Activated naive CD4-positive, alpha-beta T cell treated with anti-CD3 and anti-CD28 coated beads, Interleukin-2, amount 50 U/mL, for 16 hours (primary cell): ENCODE results near the gene MLKL.
"Not testable (repeated sequence)": the region's sequence is repeated elsewhere in the genome, so short reads cannot be mapped to it uniquely, and the experiment has no call there.

Experiments used
- DNase-seq: peaks from one replicate; pipeline ENCODE4 v3.0.0-alpha.2; 2020

The MLKL gene

DNA sequence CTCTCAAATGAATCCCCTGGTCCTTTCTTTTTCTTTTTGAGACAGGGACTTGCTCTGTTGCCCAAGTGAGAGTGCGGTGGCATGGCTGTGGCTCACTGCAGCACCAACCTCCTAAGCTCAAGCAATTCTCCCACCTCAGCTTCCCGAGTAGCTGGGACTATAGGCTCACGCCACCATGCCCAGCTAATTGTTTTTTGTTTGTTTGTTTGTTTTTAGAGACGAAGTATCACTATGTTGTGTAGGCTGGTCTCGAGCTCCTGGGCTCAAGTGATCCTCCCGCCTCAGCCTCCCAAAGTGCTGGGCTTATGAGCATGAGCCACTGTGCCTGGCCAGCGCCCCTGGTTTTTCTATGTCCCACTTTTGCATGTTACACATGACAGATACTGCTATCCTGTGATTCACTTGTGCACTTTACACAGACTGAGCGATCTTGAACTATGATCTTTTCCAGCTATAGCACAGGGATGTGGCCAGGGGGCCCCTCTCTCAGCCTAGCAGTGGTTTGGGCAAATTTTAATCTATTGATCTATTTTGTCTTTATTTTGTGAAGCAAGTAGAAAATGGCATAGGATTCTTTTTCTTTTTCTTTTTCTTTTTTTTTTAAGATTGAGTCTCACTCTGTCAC lies 31.3 kb upstream of the MLKL start:
- no peak for DNase-seq

DNA sequence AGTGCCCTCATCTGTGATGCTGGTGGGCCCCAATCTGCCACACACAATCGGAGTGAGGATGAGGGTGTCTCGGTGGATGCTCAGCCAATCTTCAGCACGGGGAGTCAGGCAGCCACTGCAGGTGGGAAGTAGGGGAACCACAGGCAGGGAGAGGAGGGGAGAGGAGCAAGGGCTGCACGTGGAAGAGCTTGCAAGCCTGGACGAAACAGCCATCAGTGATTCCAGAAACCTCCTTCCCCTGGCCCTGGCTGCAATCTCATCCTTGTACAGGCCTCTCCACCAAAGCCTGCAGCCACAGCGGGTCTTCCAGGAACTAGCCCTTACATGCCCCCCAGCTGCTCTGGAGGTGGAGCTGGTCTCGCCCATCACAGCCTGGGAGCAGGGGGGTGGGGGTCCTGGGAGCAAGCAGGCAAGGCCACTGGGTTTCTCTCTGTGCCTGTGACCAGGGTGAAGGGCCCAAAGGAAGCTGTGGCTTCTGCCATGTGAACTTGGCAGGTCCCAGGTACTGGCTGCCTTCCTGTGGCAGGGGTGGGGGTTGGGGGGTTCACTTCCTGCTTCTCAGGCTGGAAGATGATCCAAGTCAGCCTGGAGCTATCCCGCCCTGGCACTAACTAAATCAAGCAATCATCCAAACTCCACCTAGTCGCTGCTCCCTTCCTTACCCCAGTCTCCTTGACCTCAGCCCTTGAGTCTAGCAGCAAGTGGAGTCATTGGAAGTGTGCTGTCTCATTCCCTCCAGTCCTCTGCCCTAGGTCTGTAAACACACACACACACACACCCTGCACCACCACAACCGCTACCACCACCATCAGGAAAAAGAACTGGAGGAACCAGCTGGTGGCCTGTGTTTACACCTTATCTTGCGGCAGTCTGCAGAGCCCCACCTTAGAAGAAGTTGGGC lies 29.4 kb upstream of the MLKL start:
- DNase-seq, result no peak

DNA sequence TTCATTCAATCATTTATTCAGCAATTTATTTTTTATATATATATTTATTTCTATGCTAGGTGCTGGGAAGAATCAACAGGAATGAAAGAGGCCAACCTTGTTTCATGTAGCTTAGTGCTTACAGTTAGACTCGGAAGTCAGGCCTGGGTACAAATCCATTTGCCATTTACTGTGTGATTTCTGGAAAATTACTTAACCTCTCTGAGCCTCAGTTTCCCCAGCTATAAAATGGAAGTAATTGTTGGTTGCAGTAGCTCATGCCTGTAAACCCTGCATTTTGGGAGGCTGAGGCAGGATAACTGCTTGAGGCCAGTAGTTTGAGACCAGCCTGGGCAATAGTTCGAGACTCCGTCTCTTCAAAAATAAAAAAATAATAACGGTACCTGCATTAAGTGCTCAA lies 27.2 kb upstream of the MLKL start:
- DNase-seq, result no peak

DNA sequence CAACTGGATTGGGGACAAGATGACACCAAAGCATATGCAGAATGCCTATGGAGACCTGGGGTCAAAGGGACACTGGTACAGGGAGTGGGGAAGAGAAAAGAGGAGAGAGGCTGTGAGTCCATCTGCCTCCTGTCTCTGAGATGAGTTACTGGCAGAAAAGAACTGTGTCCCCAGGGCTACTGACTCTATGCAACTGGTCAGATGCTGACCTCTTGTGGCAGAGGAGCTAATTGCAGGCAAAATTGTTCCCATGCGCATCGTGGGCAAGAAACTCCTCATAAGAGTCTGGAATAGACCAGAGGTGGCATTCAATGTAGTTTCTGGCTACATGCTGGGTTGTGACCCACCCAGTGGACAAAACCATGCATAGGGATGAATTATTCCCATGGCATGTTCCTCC lies 26.1 kb upstream of the MLKL start:
- no peak for DNase-seq

DNA sequence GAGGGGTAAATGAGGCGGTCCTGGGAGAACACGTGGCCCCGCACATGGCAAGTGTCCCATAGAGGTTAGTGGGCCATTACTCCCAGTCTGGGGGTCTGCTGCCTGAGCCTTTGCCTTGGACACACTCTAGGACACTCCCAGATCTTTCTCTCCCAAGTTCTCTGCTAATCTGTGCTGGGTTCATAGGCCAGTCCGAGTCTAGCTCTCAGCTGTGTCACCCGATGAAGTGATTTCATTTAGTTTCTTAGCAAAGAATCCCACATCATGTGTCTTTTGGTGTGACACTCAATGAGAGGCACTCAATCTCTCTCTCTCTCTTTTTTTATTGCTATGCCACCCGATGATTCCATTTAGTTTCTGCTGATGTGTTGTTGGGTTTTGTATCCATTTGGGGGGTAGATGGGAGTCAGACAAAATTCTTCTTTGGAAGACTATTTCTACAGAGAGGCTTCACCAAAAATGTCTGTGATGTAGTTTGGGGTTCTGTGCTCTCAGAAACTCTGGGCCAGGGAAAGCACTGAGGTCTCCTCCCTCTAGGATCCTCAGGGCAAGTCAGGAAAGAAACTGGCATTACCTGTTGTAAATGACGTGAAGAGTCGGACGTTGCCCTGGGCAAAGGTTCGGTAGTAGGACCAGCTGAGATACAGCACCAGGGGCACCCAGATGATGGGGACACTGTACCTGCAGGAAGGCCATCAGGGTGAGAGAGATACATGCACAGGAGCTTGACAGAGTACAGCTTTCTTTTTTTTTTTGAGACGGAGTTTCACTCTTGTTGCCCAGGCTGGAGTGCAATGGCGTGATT lies 25.2 kb upstream of the MLKL start:
- DNase-seq, result no peak

DNA sequence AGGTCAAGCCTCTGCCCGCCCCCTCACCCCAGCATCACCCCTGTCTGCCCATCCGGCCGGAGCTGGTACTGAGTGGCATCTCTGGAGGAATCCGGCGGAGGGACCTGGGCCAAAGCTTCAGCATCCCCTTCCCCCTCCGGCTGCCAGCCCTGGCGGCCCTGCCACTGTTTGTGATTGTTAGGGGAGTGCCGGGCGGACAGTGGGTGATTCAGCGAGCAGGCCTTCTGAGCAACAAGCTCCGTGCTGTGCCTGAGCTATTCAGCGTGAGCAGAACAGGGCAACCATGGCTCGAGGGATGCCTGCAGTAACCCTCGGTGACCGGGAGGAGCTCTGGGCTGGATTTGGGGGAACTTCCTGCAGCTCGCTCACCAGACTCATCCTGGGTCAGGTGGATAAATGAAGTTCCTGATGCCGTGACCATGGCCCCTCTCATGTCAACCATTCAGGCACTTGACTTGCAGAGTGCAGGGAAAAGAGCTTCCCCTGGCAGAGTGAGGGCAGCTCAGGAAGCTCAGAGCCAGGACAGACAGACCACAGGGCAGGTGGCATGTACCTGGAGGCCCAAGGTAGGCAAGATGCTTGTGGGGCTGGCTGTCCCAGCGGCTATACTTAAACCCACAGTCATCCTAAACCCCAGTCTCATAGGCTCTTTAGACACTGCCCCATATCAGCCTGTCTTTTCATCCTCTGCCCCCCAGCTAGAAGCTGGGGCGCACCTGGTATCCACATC lies 24.3 kb upstream of the MLKL start:
- DNase-seq, result no peak

DNA sequence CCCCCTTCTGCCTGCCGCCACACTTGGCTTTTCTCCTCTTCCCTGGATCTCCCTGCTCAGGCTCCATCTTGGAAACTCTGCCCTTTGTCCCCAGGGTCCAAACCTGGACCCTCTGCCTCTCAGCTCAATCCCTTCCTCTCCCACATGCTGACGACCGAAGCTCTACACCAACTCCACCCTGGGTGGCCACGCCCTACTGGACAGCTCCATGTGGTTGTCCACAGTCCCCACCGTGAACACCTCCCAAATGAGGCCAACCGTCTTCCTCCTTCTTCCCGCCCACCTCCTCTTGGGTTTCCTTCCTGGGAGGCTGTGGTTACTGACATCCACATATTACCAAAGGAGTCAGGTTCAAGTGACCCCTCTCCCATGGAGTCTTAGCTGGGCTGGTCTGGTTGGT lies 22.6 kb upstream of the MLKL start:
- no peak for DNase-seq

DNA sequence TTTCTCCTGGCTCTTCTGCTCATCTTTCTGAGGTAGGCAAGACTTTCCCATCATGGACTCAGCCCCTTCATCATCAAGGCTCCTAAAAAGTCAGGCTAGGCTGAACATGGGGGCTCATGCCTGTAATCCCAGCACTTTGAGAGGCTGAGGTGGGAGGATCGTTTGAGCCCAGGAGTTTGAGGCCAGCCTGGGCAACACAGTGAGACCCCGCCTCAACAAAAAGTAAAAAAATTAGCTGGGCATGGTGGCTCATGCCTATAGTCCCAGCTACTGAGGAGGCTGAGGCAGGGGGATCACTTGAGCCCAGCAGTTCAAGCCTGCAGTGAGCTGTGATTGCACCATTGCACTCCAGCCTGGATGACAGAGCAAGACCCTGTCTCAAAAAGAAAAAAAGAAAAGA lies 21.5 kb upstream of the MLKL start:
- DNase-seq, result not testable (repeated sequence)

DNA sequence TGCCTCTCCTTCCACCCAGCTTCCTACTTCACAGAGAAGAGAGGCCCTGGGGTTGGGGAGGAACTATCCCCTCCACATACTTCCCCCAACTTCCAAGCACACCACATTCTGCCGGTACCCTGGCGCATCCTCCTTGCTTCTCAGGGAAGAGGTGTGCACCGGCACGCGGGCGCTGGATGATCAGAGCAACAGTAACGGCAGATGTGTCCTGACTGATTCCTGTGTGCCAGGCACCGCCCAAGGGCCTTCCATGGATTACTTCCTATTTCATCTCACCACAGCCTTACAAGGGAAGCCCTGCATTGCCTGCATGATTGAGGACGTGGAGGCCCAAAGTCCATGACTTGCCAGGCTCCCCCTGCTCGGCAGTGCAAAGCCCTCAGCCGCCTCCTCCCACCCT lies 21.1 kb upstream of the MLKL start:
- no peak for DNase-seq

DNA sequence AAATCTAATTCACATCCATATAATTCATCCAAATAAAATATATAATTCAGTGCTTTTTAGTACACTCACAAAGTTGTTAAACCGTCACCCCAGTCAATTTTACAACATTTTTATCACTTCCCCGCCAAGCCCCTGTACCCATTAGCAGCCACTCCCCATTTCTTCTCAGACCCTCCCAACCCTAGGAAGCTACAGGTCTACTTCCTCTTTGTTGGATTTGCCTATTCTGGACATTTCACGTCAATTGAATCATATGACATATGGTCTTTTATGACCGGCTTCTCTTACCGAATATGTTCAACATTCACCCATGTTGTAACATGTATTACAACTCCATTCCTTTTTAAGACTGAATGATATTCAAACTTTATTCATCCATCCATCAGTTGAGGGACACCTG lies 19.9 kb upstream of the MLKL start:
- no peak for DNase-seq

DNA sequence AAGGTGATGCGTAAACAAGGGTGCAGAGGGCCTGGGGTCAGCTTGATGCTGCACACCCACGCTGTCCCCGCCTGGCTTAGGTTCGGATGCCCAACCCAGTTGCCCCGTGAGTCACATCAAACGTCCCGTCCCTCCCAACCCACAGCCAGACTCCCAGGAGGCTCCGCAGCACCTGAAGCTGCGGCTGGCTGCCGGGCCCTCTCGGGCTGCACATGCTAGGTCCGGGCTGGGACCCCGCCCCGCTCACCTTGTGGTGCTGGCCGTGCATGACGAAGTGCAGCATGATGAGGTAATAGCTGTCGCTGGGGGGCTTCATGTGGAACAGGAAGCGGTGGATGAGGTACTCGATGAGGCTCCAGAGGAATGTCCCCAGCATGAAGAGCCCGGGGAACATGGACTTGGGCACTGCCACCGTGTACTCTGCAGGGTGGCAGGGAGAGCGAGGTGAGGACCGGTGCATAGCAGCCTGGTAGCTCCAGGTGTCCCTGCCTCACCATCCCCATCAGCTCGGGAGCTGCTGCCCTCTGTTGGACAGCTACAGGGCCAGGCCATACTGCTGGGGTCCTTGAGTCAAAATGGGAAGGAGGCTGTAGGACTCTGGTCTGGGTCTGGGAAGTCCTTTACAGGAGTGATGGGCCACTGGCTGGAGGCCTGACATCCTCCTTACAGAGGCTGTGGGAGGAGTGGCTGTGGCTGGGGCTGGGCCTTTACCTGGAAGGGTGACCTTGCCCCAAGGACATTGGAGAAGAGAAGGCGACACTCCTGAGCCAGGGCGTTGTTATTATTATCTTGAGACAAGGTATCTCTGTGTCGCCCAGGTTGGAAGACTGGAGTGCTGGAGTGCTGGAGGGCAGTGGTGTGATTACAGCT lies 18.3 kb upstream of the MLKL start:
- no peak for DNase-seq

DNA sequence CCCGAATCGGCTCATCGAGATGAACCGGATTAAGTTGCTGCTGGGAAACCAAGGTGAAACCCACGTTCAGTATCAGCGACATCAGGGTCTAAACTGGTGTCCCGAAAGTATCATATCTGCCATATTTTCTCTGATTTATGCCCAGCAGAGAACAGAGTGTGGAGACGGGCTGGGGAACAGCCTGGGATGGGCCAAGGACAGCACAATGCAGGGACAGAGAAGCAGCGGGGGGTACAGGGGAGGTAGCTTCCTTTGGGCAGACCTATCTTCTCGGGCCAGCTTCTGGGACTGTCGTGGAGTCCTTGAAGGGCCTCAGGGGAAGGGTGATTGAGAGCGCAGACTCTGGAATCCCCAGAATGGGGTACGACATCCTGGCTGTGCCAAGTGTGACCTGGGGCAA lies 17.5 kb upstream of the MLKL start:
- no peak for DNase-seq

DNA sequence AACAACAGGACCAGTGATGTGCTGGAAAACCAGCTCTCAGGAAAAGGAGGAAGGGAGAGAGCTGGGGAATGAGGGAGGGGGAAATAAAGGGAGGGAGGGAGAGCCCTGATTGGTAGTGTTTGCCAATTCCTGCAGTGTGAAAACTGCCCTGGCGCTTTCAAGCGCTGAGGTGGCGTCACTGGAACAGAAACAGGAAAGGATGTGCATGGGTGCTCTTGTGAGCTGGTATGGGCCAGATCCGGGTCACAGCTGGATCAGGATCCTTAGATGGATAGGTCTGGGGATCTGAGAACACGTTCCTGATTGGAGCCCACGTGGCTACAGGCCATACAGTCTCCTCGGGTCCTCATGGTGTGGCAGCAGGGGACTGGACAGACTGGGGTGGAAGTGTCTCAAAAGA lies 16.7 kb upstream of the MLKL start:
- no peak for DNase-seq

DNA sequence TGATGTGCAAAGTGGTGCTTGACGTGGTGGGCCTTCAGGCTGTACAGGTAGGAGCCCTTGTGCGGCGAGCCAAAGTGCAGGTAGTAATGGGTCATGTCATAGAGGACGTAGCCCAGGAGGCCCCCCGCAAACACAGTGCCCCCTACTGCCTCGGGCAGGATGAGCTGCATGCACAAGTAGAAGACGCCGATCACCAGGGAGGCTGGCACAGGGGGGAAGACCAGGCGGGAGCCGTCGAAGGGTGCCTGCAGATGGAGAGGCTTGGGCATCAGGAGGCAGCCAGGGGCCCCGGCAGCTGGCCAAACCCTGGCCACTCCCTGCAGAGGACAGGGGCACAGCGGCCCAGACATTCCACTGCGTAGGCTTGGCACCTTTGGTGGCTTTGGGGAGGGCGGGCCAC lies 15.7 kb upstream of the MLKL start:
- no peak for DNase-seq

DNA sequence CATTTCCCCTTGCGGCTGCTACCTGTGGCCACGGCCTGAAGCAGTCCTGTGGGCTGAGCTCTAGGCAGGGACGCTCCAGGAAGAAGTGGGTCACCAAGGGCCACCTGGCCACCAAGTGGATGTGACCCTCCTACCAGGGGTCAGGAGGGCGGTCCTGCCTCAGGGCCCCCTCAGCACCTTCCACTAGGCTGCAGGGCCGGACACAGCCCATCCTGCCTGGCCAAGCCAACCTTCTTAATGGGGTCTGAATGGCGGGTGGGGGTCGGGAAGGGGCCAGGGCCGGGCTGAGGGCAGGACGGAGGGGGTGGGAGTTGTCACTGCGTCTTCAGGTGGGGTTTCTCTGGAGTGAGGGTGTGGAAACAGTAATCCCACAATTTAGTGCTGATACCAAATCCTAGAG lies 13.2 kb upstream of the MLKL start:
- DNase-seq, result no peak

DNA sequence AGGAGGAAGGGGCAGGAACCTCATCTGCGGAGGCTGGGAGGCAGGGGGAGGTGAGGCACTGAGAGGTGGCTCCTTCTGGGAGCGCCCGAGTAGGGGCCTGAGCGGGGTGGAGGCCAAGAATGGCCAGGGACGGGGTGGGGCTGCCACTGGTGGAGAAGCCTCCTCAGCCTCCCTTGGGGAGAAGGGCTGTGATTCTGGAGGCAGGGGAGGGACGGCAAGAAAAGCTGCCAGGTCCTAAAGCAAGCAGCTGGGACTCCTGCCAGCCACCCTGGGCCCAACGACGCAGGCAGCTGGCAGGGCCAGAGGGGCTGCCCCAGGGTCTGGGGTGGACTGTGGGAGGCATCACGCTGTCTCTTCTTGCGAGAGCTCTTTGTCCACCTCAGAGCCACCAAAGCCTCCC lies 12.7 kb upstream of the MLKL start:
- no peak for DNase-seq

DNA sequence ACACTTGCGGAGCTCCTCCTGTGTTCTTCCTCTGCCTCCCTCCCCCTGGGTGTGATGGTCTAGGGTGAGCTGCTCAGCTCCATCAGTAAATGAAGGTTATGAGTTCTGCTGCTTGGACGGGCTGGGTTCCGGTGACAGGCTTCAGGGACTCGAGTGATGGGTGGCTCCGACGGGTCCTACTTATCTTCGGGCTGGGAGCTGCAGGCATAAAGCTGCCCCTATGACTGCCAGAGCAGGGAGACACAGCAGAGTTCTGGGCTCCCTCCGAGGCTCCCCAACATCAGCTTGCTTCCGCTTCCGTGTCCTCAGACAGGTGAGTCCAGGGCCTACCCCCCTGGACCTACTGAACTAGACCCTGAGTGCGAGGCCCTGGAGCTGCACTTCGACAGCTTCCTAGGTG lies 11.3 kb upstream of the MLKL start:
- no peak for DNase-seq

DNA sequence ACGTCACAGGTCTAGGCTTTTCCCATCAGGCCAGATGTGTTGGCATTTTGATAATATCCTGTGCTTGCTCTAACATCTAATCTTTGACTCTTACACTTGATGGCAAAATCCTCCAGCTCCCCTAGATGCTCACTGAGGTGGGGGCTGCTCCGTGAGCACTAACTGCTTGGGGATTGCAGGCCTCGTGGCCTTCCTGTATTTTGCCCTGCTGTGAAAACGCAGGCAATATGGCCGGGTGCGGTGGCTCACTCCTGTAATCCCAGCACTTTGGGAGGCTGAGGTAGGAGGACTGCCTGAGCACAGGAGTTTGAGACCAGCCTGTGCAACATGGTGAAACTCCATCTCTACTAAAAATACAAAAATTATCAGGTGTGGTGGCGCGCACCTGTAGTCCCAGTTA lies 9.7 kb upstream of the MLKL start:
- DNase-seq, result no peak

DNA sequence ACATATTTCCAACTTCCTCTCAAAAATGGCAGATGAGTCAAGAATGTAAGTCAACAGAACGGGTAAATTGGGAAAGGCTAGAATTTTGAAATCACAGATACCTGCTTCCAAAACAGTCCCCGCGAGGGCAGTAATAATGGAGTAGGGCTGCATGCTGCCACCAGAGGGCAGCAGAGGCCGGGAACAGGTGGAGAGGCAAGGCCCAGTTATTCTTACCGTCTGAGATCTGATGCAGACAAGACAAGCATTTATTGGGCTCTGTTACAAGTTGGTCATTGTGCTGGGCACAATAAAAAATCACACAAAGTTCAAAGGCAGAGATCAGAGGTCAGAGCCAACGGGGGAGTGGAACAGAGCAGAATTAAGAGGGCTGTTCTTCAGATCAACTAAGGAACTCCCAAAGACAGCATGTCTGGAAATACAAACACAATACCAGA lies 8.8 kb upstream of the MLKL start:
- DNase-seq, result peak; percentile 81

DNA sequence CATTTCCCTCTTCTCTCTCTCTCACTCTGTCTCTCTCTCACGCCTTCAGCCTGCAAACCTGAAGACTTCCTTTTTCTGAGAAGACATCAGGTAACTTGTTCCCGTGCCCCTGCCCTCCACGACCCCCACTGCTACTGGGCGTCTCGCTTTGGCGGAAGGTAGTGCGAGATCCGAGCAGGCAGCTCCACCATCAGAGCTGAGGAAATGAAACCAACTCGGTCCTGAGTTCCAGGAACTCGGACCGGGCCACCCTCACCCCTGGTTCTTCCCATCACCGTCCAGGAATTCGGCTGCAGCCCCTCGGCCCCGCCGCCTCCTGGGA lies 585 bp downstream of the MLKL start:
- peak; percentile 24 for DNase-seq

DNA sequence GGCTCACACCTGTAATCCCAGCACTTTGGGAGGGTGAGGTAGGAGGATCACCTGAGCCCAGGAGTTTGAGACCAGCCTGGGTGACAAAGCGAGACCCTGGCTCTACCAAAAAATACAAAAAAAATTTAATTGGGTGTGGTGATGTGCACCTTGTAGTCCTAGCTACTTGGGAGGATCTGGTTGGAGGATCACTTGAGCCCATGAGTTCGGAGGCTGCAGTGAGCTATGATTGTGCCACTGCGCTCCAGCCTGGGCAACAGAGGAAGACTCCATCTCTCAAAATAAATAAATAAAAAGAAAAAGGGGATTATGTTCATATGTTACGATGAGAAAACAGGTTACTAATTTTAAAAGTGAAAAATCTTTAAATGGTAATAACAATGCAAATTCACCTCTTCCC lies 996 bp downstream of the MLKL start:
- no peak for DNase-seq

DNA sequence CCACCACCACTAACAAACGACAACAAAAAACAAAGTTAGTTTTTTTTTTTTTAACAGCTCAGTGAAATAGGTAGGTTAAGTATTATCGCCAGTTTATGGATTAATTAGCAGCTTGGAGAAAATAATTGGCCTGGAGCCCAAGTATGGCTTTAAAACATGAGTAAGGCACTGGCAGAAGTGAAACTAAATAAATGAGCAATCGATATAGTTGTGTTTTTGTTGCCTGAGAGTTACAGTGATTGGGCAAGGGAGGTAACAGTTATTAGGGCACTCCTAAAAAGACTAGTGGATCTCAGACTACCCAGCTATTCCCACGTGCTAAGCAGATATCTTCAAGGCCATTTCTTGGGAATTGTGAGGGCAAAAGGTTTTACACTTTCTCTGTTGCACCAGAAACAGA lies 2.4 kb downstream of the MLKL start:
- no peak for DNase-seq
